GM12873 (cell line): Measurements from ENCODE around the gene PHLPP1.

Experiments
- TF ChIP-seq, protein P1 (sequence below): IDR thresholded peaks from 2 replicates; pipeline ENCODE4 v1.5.1; 2012; ENCODE audit warnings: low read depth, mild to moderate bottlenecking, moderate library complexity, low read length, control low read depth; ENCODE audit not compliant: insufficient read depth; ENCODE audit errors: missing control alignments

PHLPP1 gene

DNA sequence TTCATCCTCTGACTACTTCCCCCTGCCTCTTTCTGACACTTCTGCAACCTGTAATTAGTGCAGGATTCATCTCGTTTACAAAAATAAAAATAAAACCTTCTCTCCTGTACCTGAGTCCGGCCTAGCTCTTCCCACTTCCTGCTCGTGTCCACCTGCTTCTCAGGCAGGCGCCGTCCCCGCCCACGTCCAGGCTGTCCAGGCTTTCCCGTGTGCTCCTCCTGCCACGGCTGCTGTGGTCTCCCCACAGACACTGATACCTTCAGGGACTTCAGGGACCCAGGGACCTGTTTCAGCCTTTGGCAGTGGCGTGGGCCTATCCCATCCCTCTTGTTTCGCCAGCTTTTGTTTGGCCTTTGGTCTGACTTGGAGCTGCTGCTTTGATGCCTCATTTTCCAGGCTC, 272.5 kb downstream of the PHLPP1 start:
- TF ChIP-seq, protein P1, sequence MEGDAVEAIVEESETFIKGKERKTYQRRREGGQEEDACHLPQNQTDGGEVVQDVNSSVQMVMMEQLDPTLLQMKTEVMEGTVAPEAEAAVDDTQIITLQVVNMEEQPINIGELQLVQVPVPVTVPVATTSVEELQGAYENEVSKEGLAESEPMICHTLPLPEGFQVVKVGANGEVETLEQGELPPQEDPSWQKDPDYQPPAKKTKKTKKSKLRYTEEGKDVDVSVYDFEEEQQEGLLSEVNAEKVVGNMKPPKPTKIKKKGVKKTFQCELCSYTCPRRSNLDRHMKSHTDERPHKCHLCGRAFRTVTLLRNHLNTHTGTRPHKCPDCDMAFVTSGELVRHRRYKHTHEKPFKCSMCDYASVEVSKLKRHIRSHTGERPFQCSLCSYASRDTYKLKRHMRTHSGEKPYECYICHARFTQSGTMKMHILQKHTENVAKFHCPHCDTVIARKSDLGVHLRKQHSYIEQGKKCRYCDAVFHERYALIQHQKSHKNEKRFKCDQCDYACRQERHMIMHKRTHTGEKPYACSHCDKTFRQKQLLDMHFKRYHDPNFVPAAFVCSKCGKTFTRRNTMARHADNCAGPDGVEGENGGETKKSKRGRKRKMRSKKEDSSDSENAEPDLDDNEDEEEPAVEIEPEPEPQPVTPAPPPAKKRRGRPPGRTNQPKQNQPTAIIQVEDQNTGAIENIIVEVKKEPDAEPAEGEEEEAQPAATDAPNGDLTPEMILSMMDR: no peak

DNA sequence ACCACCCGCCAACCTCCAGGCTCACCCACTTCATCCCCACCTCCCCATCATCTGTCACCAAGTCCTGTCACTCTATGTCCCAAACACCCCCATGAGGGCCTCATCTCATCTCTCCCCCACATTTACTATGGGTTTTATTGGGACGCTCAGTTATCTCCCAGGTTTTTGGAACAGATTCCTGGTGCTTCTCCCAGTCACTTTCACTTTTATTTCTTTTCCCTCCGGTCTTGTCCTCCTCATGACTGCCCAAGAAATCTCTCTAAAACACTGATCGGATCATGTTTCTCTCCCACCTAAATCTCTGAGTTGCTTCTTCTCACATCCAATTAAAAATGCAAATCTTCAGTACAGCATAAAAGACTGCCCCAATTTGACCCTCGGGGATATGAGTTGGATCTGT, 273.1 kb downstream of the PHLPP1 start:
- TF ChIP-seq, protein P1: no peak

DNA sequence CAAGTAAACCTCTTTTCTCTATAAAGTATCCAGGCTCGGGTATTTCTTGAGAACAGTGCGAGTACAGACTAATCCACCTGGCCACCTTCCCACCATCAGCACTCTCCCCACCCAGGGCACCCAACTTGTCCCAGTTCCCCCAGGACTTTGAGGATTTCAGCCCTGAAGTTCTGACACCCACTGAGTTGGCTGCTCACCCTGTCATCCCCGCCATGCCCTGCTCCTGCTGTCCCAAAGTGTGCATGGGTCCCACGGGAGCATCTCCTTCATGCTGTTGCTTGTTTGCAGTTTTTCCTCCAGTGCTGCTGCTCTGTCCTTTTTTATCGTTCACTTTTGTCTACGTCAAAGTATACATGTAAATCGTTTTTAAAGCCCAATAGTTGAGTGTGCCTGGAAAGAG, 273.9 kb downstream of the PHLPP1 start:
- TF ChIP-seq, protein P1: no peak

DNA sequence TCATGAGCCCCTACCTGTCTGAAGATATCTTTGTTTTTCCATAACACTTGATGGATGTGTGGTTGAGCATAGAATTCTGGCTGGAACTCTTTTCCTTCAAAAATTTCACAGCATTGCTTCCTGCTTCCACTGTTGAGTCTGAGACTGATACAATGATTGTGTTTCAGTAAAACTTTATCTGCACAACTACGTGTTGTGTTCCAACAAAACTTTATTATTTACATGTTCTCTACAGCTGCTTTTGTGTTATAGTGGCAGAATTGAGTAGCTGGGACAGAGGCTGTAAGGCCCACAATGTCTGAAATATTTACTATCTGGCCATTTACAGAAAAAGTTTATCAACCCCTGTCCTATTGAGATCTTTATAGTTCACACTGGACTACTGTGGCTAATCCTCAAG, 275.3 kb downstream of the PHLPP1 start:
- TF ChIP-seq, protein P1: no peak

DNA sequence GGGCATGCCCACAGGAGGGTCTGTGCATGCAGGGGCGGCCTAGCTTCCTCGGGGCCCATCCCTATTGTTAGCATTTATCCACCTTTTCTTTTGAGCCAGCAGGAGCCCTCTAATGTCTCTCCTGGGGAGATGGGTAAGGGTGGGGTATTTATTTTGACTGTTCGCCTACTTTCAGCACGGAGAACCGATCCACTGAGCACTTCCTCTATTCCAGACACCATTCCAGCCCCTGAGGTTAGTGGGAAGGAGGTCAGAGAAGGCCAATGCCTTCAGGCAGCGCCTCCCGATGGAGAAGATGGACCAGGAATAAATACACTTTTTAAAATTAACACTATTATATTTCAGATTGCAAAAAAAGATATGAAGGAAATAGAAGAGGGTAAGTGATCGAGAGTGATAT, 276.0 kb downstream of the PHLPP1 start:
- TF ChIP-seq, protein P1: no peak

DNA sequence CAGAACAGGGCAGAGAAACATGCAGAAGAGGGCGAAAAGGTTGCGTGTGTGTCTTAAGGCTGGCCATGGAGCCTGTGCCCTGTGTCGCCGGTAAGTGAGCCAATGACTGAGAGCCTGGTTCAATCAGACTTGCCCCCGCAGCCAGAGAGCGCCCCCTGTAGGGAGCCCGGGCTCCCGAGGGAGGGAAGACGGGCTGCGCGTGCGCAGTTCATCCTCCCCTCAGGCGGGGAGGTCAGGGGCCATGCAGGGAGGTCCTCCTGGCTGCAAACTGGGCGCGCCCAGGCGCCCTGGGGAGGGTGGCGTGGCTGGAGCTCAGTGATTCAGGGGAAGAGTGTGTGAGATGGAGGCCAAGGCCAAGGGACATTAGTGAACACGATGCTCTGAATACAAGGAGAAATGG, 276.6 kb downstream of the PHLPP1 start:
- TF ChIP-seq, protein P1: peak; percentile 24

DNA sequence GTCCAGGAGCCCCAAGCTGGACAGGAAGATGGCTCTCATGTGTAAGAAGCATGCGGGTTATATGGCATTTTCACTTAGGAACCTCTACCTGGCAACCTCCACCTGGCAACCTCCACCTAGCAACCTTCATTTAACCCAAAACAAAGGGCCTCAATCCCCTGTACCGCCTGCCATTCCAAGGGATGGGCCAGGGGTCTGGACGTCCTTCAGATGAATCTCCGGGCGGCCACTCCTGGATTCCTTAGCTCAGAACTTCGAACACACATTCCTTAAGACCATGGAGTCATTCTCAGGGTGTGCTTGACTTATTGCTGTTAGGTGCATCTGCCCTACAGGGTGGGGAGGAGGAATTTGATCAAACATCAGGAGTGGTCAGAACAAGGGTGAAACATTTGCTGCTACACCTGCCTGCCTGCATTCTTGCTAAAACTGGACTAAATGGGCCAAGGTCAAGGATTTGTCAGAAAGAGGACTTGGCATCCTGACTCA, 277.6 kb downstream of the PHLPP1 start:
- TF ChIP-seq, protein P1: no peak

DNA sequence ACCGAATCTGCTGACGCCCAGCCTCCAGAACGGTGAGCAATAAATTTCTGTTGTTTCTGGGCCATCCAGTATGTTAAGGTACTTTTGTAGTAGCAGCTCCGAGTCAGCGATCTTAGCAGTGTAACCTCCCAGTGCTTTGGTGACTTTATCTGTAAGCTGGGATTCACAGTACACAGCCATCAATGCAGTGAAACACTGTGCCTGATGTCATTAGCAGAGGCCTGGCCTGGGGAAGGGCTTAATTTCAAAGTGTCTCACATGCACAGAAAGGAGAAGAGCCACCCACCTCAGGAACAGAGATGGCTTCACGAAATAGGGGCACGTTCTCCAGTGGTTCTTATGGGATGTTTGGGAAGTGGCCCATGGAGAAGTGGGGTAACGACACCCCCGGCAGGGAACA, 281.2 kb downstream of the PHLPP1 start:
- TF ChIP-seq, protein P1: no peak
